ENCODE results near the gene LEFTY2. TPM values are rescaled to one million over a fixed set of nuclear protein-coding genes. Genes with fewer than 3 reads are reported as not detected.

Gene LEFTY2
- total RNA-seq, 2 donors from 2014 or later: 6.2 to 9.4 TPM

GRCh38 chr1:225917536-225917935 lies 23.5 kb downstream of the LEFTY2 start:
- no peak overlapping the region for H3K27ac ChIP-seq
- no peaks in the 10 kb centered on the region for H3K9me3 ChIP-seq
- peaks cover 4 to 20% of the 10 kb centered on the region in 2 donors for H3K4me1 ChIP-seq (ENCODE audit: control insufficient read depth in 1 of 2, low read depth in 2 of 2)
- no peaks in the 10 kb centered on the region for H3K27me3 ChIP-seq (replicated peaks; ENCODE audit: insufficient read depth)
- H3K4me3 ChIP-seq: no peak overlapping the region
- DNase-seq (ENCODE audit: low spot score) (no peak), ATAC-seq (ENCODE audit: insufficient number of reproducible peaks, low FRiP score, low read depth) (no peak)
- TF ChIP-seq CTCF (IDR thresholded peaks at IDR 0.05): no peak
- H3K36me3 ChIP-seq: peaks cover 4% of the 10 kb centered on the region

- no peak for DNase-seq (ENCODE audit: low spot score)
- no peak for ATAC-seq (ENCODE audit: insufficient number of reproducible peaks, low FRiP score, low read depth)
- no peak for TF ChIP-seq CTCF (IDR thresholded peaks at IDR 0.05)
- Histone ChIP-seq H3K4me3 (no peak overlapping the region), H3K36me3 (peaks cover 4% of the 10 kb centered on the region), H3K27ac (no peak overlapping the region), H3K9me3 (no peaks in the 10 kb centered on the region), H3K4me1 (ENCODE audit: control insufficient read depth in 1 of 2, low read depth in 2 of 2) (peaks cover 4 to 16% of the 10 kb centered on the region in 2 donors), H3K27me3 (replicated peaks; ENCODE audit: insufficient read depth) (no peaks in the 10 kb centered on the region)
Measured at GRCh38 chr1:225917101-225917500, 23.9 kb downstream of the LEFTY2 start.

GRCh38 chr1:225915538-225915991 lies 25.5 kb downstream of the LEFTY2 start:
- DNase-seq (ENCODE audit: low spot score) (no peak), ATAC-seq (ENCODE audit: insufficient number of reproducible peaks, low FRiP score, low read depth) (no peak)
- no peak for TF ChIP-seq CTCF (IDR thresholded peaks at IDR 0.05)
- Histone ChIP-seq H3K27ac (no peak overlapping the region), H3K4me3 (no peak overlapping the region), H3K27me3 (replicated peaks; ENCODE audit: insufficient read depth) (no peaks in the 10 kb centered on the region), H3K4me1 (ENCODE audit: control insufficient read depth in 1 of 2, low read depth in 2 of 2) (peaks cover 4 to 23% of the 10 kb centered on the region in 2 donors), H3K9me3 (no peaks in the 10 kb centered on the region), H3K36me3 (peaks cover 4% of the 10 kb centered on the region)

GRCh38 chr1:225914947-225915346 lies 26.1 kb downstream of the LEFTY2 start:
- Histone ChIP-seq H3K27me3 (replicated peaks; ENCODE audit: insufficient read depth) (no peaks in the 10 kb centered on the region), H3K4me3 (no peak overlapping the region), H3K36me3 (peaks cover 4% of the 10 kb centered on the region), H3K9me3 (no peaks in the 10 kb centered on the region), H3K27ac (no peak overlapping the region), H3K4me1 (ENCODE audit: control insufficient read depth in 1 of 2, low read depth in 2 of 2) (peaks cover 4 to 17% of the 10 kb centered on the region in 2 donors)
- ATAC-seq (ENCODE audit: insufficient number of reproducible peaks, low FRiP score, low read depth) (no peak), DNase-seq (ENCODE audit: low spot score) (no peak)
- no peak for TF ChIP-seq CTCF (IDR thresholded peaks at IDR 0.05)

- H3K36me3 ChIP-seq: peaks cover 4% of the 10 kb centered on the region
- DNase-seq (ENCODE audit: low spot score) (no peak), ATAC-seq (ENCODE audit: insufficient number of reproducible peaks, low FRiP score, low read depth) (no peak)
Measured at GRCh38 chr1:225914391-225914790, 26.6 kb downstream of the LEFTY2 start.

More at GRCh38 chr1:225914391-225914790, 26.6 kb downstream of the LEFTY2 start:
- H3K9me3 ChIP-seq: no peaks in the 10 kb centered on the region
- no peak overlapping the region for H3K4me3 ChIP-seq
- TF ChIP-seq CTCF (IDR thresholded peaks at IDR 0.05): no peak
- H3K27me3 ChIP-seq (replicated peaks; ENCODE audit: insufficient read depth): no peaks in the 10 kb centered on the region
- peaks cover under 1 to 12% of the 10 kb centered on the region in 2 donors for H3K4me1 ChIP-seq (ENCODE audit: control insufficient read depth in 1 of 2, low read depth in 2 of 2)
- H3K27ac ChIP-seq: no peak overlapping the region
